HepG2 (cell line): Measurements from ENCODE around the gene NEURL1.

Experiments used
- DR1 ChIP-seq: sonication (generic); formaldehyde crosslinking; IDR thresholded peaks from 2 replicates; pipeline ENCODE4 v1.8.0; 2021; ENCODE audit warnings: mild to moderate bottlenecking, missing genetic modification reagents, inconsistent platforms
- HNRNPUL1 ChIP-seq: fragments of 200-400 bp; formaldehyde crosslinking; IDR thresholded peaks from 2 replicates; pipeline ENCODE4 v1.6.1; 2017; ENCODE audit warnings: low read depth, mild to moderate bottlenecking, low read length, moderate library complexity
- TF ChIP-seq, protein P1 (sequence below): IDR thresholded peaks from 2 replicates; pipeline ENCODE4 v1.6.1; 2016
- TF ChIP-seq, protein P2 (sequence below): sonication (generic); formaldehyde crosslinking; IDR thresholded peaks from 2 replicates; pipeline ENCODE4 v1.5.0; 2020; ENCODE audit warnings: mild to moderate bottlenecking, missing genetic modification reagents, moderate library complexity
- TF ChIP-seq, protein P3 (sequence below): sonication (generic); formaldehyde crosslinking; IDR thresholded peaks from 2 replicates; pipeline ENCODE4 v1.9.0; 2022; ENCODE audit warnings: missing genetic modification reagents, mild to moderate bottlenecking, borderline replicate concordance

DNA sequence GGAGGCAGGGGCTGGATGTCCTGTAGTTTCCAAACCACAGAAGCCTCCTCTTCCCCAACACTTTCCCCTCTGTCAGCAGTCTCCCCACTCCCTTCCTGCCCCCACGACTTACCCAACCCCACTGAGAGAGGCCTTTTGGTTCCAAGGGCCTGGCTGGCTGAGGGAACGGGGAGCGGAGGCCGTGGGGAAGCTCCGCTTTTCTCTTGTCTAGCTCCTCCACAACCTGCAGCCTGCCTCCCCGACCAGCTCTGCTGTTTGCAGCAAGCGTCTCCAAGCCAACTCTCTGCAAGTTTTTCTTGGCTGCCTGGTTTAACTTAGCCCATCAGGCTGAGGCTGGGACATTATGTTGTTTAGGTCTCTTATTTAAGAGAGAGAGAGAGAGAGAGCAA is 126.8 kb downstream of the NEURL1 start:
- TF ChIP-seq, protein P1, sequence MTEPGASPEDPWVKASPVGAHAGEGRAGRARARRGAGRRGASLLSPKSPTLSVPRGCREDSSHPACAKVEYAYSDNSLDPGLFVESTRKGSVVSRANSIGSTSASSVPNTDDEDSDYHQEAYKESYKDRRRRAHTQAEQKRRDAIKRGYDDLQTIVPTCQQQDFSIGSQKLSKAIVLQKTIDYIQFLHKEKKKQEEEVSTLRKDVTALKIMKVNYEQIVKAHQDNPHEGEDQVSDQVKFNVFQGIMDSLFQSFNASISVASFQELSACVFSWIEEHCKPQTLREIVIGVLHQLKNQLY: no peak
- TF ChIP-seq, protein P2, sequence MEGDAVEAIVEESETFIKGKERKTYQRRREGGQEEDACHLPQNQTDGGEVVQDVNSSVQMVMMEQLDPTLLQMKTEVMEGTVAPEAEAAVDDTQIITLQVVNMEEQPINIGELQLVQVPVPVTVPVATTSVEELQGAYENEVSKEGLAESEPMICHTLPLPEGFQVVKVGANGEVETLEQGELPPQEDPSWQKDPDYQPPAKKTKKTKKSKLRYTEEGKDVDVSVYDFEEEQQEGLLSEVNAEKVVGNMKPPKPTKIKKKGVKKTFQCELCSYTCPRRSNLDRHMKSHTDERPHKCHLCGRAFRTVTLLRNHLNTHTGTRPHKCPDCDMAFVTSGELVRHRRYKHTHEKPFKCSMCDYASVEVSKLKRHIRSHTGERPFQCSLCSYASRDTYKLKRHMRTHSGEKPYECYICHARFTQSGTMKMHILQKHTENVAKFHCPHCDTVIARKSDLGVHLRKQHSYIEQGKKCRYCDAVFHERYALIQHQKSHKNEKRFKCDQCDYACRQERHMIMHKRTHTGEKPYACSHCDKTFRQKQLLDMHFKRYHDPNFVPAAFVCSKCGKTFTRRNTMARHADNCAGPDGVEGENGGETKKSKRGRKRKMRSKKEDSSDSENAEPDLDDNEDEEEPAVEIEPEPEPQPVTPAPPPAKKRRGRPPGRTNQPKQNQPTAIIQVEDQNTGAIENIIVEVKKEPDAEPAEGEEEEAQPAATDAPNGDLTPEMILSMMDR (CRISPR knock-in tag): no peak
- no peak for TF ChIP-seq DR1 (CRISPR knock-in tag)
- no peak for TF ChIP-seq HNRNPUL1
- TF ChIP-seq, protein P3, sequence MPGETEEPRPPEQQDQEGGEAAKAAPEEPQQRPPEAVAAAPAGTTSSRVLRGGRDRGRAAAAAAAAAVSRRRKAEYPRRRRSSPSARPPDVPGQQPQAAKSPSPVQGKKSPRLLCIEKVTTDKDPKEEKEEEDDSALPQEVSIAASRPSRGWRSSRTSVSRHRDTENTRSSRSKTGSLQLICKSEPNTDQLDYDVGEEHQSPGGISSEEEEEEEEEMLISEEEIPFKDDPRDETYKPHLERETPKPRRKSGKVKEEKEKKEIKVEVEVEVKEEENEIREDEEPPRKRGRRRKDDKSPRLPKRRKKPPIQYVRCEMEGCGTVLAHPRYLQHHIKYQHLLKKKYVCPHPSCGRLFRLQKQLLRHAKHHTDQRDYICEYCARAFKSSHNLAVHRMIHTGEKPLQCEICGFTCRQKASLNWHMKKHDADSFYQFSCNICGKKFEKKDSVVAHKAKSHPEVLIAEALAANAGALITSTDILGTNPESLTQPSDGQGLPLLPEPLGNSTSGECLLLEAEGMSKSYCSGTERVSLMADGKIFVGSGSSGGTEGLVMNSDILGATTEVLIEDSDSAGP: no peak
